K562 (cell line): Measurements from ENCODE around the gene PIP4K2A. TPM values are rescaled to one million over a fixed set of nuclear protein-coding genes. Genes with fewer than 3 reads are reported as not detected.

ENCODE experiments used
- E2F8 ChIP-seq: fragments of 450-650 bp; IDR thresholded peaks from 2 replicates; pipeline ENCODE4 v1.7.1; 2018; ENCODE audit warnings: mild to moderate bottlenecking, low read depth; ENCODE audit not compliant: partially characterized antibody
- FUS ChIP-seq: fragments of 200-400 bp; formaldehyde crosslinking; optimal IDR thresholded peaks from 2 replicates; pipeline ENCODE3; 2017; ENCODE audit warnings: low read depth, low read length
- GABPA ChIP-seq: fragments of 200-800 bp; sonication (Bioruptor generic); conservative IDR thresholded peaks from 2 replicates; pipeline ENCODE4 v1.6.1; 2016; ENCODE audit warnings: low read depth, missing genetic modification characterization, missing compliant biosample characterization
- KDM5B ChIP-seq: fragments of 200-600 bp; sonication (generic); IDR thresholded peaks from 2 replicates; pipeline ENCODE4 v1.6.1; 2012; ENCODE audit warnings: low read depth, mild to moderate bottlenecking, moderate library complexity, low read length, control low read depth, inconsistent platforms; ENCODE audit not compliant: insufficient replicate concordance
- MYC ChIP-seq, 2 experiments: fragments of 250-450 bp in 1 of 2; sonication (Bioruptor Pico) in 1 of 2; IDR thresholded peaks; 2 replicates each; pipeline versions ENCODE4 v1.5.1 to v1.6.1; 2012 to 2021; ENCODE audit warnings: low read depth in 2 of 2, borderline replicate concordance in 1 of 2, improper control_type of control experiment in 1 of 2, low read length in 1 of 2, mild to moderate bottlenecking in 1 of 2, moderate library complexity in 1 of 2
- NFRKB ChIP-seq: fragments of 450-650 bp; IDR thresholded peaks from 2 replicates; pipeline ENCODE4 v1.6.1; 2016; ENCODE audit warnings: low read depth
- NUFIP1 ChIP-seq: fragments of 450-650 bp; IDR thresholded peaks from 2 replicates; pipeline ENCODE4 v1.6.1; 2018; ENCODE audit not compliant: partially characterized antibody
- RBFOX2 ChIP-seq: fragments of 200-400 bp; formaldehyde crosslinking; IDR thresholded peaks from 2 replicates; pipeline ENCODE4 v1.6.1; 2017; ENCODE audit warnings: low read depth, mild to moderate bottlenecking, low read length, moderate library complexity
- SOX6 ChIP-seq: fragments of 450-650 bp; IDR thresholded peaks from 2 replicates; pipeline ENCODE4 v1.6.1; 2014; ENCODE audit warnings: mild to moderate bottlenecking
- SPI1 ChIP-seq: IDR thresholded peaks from 2 replicates; pipeline ENCODE4 v1.6.1; 2011; ENCODE audit warnings: low read depth, low read length, control low read depth, borderline replicate concordance
- SRSF9 ChIP-seq: fragments of 200-400 bp; formaldehyde crosslinking; IDR thresholded peaks from 2 replicates; pipeline ENCODE4 v1.6.1; 2017; ENCODE audit warnings: low read depth, low read length, borderline replicate concordance
- WHSC1 ChIP-seq: IDR thresholded peaks from one replicate; pipeline ENCODE4 v1.6.1; 2012; ENCODE audit warnings: low read length, control low read depth, inconsistent platforms
- ZNF668 ChIP-seq: fragments of 250-450 bp; sonication (Bioruptor Pico); IDR thresholded peaks from 2 replicates; pipeline ENCODE4 v1.8.0; 2022; ENCODE audit warnings: mild to moderate bottlenecking, inconsistent platforms
- polyA plus RNA-seq, 8 experiments: library from polyadenylated mRNA; depleted of rRNA in 4 of 8; stranded (reverse) in 5 of 8; unstranded in 3 of 8; fragments of >200 nt; fragmentation: Nextera tagmentation in 2 of 8; fragmentation: Illumina TruSeq in 1 of 8; extraction: Ambion mirVana in 2 of 8; extraction: Trizol in 1 of 8; gene quantifications; 2 replicates each; pipeline versions ENCODE4 v1.2.1 to v1.2.3, GENCODE V29; 2011 to 2014; ENCODE audit warnings: inconsistent platforms in 1 of 8, missing spikeins in 1 of 8
- total RNA-seq, 7 experiments: library from RNA; depleted of rRNA in 6 of 7; stranded (reverse); fragments of >200 nt in 6 of 7; fragmentation: Illumina TruSeq in 2 of 7; extraction: Trizol in 2 of 7; gene quantifications; 2 replicates each; pipeline versions ENCODE4 v1.2.1 to v1.2.3, GENCODE V29; 2011 to 2021; ENCODE audit warnings: low replicate concordance in 1 of 7
- TF ChIP-seq, protein P1 (sequence below): sonication (generic); formaldehyde crosslinking; IDR thresholded peaks from 2 replicates; pipeline ENCODE4 v1.8.0; 2022; ENCODE audit warnings: missing genetic modification reagents, mild to moderate bottlenecking, borderline replicate concordance
- TF ChIP-seq, protein P2 (sequence below): fragments of 200-800 bp; sonication (Bioruptor generic); IDR thresholded peaks from 2 replicates; pipeline ENCODE4 v1.6.1; 2016; ENCODE audit warnings: missing genetic modification characterization, missing compliant biosample characterization

The PIP4K2A gene
- total and polyA plus RNA-seq, 9 of the 15 experiments (the other 6 are each of a cell fraction or from before 2014, with no cell fraction given): 35.6 to 117 (median 71.9) TPM

DNA sequence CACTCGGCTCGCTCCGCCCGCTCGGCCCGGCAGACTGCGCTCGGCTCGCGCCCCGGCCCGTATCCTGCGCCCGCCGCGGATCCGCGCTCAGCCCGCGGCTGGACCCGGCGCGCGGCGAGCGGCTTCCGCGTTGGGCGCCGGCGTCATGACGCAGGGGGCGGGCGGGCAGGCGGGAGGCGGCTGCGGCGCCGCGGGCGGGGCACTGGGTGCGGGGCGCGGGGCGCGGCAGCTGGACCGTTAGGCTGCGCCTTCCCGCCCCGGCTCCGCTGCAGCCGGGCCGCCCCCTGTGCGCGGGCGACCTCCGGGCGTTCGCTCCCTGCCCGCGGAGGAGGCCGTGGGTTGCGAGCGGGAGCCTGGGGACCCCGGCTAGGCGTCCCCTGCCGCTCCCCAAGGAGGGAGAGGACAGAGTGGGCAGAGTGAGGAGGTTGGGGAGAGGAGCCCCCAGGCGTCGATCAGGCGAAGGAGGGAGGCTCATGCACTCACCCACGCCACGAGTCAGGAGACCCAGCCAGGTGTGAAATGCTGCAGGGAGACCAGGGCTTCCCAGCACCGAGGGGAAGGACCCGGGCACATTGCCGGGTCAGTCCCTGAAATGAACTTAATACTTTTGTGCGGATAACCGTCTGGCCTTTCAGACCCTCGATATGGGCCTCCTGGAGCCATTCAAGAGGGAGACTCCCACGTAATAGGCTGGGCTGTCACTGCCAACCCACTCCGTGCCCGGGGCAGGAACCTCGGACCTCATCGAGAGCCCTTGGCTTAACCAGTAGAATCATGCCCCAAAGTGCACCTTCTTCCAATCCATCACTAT is at the start of gene PIP4K2A (continued):
- TF ChIP-seq, protein P1, sequence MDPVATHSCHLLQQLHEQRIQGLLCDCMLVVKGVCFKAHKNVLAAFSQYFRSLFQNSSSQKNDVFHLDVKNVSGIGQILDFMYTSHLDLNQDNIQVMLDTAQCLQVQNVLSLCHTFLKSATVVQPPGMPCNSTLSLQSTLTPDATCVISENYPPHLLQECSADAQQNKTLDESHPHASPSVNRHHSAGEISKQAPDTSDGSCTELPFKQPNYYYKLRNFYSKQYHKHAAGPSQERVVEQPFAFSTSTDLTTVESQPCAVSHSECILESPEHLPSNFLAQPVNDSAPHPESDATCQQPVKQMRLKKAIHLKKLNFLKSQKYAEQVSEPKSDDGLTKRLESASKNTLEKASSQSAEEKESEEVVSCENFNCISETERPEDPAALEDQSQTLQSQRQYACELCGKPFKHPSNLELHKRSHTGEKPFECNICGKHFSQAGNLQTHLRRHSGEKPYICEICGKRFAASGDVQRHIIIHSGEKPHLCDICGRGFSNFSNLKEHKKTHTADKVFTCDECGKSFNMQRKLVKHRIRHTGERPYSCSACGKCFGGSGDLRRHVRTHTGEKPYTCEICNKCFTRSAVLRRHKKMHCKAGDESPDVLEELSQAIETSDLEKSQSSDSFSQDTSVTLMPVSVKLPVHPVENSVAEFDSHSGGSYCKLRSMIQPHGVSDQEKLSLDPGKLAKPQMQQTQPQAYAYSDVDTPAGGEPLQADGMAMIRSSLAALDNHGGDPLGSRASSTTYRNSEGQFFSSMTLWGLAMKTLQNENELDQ (CRISPR knock-in tag): peak; percentile 81; the same call in 1 of the 2 replicates
- TF ChIP-seq NFRKB (peak; percentile 17; the same call in 1 of the 2 replicates), SOX6 (no peak), GABPA (tag) (0 out of 2 replicates have a peak, but pooled peaks have one; percentile 5), SRSF9 (no peak), ZNF668 (CRISPR knock-in tag) (0 out of 2 replicates have a peak, but pooled peaks have one; percentile 30), NUFIP1 (no peak), MYC (IDR thresholded peaks at IDR 0.05; ENCODE audit: low read depth, low read length) (peak; percentile 49), MYC (CRISPR knock-in tag; IDR thresholded peaks at IDR 0.05; ENCODE audit: borderline replicate concordance, low read depth) (no peak), SPI1 (no peak), RBFOX2 (peak; percentile 77), E2F8 (no peak), KDM5B (peak; percentile 14), WHSC1 (no peak), FUS (no peak)
- TF ChIP-seq, protein P2, sequence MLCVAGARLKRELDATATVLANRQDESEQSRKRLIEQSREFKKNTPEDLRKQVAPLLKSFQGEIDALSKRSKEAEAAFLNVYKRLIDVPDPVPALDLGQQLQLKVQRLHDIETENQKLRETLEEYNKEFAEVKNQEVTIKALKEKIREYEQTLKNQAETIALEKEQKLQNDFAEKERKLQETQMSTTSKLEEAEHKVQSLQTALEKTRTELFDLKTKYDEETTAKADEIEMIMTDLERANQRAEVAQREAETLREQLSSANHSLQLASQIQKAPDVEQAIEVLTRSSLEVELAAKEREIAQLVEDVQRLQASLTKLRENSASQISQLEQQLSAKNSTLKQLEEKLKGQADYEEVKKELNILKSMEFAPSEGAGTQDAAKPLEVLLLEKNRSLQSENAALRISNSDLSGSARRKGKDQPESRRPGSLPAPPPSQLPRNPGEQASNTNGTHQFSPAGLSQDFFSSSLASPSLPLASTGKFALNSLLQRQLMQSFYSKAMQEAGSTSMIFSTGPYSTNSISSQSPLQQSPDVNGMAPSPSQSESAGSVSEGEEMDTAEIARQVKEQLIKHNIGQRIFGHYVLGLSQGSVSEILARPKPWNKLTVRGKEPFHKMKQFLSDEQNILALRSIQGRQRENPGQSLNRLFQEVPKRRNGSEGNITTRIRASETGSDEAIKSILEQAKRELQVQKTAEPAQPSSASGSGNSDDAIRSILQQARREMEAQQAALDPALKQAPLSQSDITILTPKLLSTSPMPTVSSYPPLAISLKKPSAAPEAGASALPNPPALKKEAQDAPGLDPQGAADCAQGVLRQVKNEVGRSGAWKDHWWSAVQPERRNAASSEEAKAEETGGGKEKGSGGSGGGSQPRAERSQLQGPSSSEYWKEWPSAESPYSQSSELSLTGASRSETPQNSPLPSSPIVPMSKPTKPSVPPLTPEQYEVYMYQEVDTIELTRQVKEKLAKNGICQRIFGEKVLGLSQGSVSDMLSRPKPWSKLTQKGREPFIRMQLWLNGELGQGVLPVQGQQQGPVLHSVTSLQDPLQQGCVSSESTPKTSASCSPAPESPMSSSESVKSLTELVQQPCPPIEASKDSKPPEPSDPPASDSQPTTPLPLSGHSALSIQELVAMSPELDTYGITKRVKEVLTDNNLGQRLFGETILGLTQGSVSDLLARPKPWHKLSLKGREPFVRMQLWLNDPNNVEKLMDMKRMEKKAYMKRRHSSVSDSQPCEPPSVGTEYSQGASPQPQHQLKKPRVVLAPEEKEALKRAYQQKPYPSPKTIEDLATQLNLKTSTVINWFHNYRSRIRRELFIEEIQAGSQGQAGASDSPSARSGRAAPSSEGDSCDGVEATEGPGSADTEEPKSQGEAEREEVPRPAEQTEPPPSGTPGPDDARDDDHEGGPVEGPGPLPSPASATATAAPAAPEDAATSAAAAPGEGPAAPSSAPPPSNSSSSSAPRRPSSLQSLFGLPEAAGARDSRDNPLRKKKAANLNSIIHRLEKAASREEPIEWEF (CRISPR knock-in tag): no peak
